Prostate gland (tissue), 2 donors: ENCODE data around the gene DLGAP1.

Experiments
- CTCF ChIP-seq, 4 experiments: fragments of 200-600 bp in 2 of 4; fragments of 450-650 bp in 2 of 4; sonication (generic) in 2 of 4; IDR thresholded peaks; 1 replicate in 3 of 4; 2 replicates in 1 of 4; pipeline ENCODE4 v1.5.1; 2016 to 2019; ENCODE audit warnings: antibody characterized with exemption in 4 of 4, mild to moderate bottlenecking in 2 of 4, moderate library complexity in 2 of 4
- POLR2A ChIP-seq: fragments of 450-650 bp; IDR thresholded peaks from one replicate; pipeline ENCODE4 v1.6.1; 2016; ENCODE audit warnings: antibody characterized with exemption, mild to moderate bottlenecking

- TF ChIP-seq CTCF (IDR thresholded peaks at IDR 0.05) (no peak), POLR2A (no peak)
Observed at GRCh38 chr18:3921826-3922225, 533.3 kb downstream of the DLGAP1 start.
